KOPT-K1 (cell line): ENCODE results near the gene MED13L.

Experiments
- H3K27ac ChIP-seq: fragments of 200-600 bp; sonication (generic); 2 replicates; pipeline ENCODE4 v1.5.1; 2016; ENCODE audit warnings: antibody characterized with exemption, mild to moderate bottlenecking, low read depth, low read length; ENCODE audit not compliant: poor library complexity, severe bottlenecking
- H3K36me3 ChIP-seq: fragments of 200-600 bp; sonication (generic); 2 replicates; pipeline ENCODE4 v1.5.1; 2017; ENCODE audit warnings: antibody characterized with exemption, mild to moderate bottlenecking, low read length, moderate library complexity; ENCODE audit not compliant: insufficient read depth
- H3K9me3 ChIP-seq: fragments of 200-600 bp; sonication (generic); 2 replicates; pipeline ENCODE4 v1.5.1; 2017; ENCODE audit warnings: antibody characterized with exemption, low read length, mild to moderate bottlenecking; ENCODE audit not compliant: insufficient read depth, poor library complexity, severe bottlenecking

MED13L gene

DNA sequence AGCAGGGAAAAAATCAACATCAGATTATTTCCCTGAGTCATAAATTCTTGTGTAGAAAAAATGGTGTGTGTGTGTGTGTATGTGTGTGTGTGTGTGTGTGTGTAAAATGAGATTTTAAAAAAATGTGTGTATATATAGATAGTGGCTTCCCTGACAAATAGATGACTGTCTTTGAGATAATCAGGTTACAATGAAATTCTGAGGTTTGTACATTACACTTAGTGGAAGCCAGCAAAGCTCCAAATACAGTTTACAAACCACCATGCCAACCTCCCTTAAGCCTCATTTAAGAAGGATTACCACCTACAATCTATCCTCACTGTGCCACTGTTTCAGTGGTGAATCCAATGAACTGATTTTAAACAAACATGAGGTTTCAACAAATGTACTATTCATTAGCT, 93.8 kb downstream of the MED13L start:
- Histone ChIP-seq H3K36me3 (no peaks in the 10 kb centered on the region), H3K9me3 (no peaks in the 10 kb centered on the region), H3K27ac (no peak overlapping the region)

GRCh38 chr12:116182359-116183063, 95.0 kb downstream of the MED13L start:
- H3K36me3 ChIP-seq, result no peaks in the 10 kb centered on the region
- H3K27ac ChIP-seq, result no peak overlapping the region
- no peaks in the 10 kb centered on the region for H3K9me3 ChIP-seq

DNA sequence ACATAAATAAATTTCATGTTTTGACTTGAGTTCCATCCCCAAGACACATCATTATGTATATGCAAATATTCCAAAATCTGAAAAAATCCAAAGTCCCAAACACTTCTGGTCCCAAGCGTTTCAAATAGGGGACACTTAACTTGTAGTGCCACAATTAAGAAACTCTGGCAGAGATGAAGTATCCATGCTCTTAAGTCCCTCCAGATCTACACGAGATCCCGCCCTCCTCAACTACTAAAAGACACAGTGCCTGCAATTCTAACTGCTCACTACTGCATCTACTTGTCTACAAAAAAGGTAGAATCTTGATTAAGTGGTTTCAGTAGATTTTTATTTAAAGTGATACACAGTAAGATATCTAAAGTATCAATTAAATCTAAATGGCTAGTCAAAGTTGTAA, 97.0 kb downstream of the MED13L start:
- Histone ChIP-seq H3K27ac (no peak overlapping the region), H3K36me3 (no peaks in the 10 kb centered on the region), H3K9me3 (no peaks in the 10 kb centered on the region)

GRCh38 chr12:116179384-116179783, 98.1 kb downstream of the MED13L start:
- Histone ChIP-seq H3K27ac (no peak overlapping the region), H3K9me3 (no peaks in the 10 kb centered on the region), H3K36me3 (no peaks in the 10 kb centered on the region)

DNA sequence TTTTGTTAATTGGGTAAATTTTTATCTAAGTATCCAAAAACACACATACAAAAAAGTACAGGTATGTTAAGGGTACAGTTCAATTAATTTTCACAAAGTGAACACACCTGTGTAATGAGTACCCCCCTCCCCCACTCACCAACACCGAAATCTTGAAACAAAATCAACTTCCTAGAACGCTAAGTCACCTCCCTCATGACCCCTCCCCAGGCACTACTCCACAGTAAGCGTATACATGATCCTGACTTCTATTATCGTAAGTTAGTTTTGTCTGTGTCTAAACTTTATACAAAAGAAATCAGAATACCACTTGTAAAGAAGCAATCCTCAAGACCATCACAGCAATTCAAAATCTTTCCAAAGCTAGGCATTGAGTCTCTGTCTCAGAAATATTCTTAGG, 100.5 kb downstream of the MED13L start:
- H3K36me3 ChIP-seq, result no peaks in the 10 kb centered on the region
- no peaks in the 10 kb centered on the region for H3K9me3 ChIP-seq
- no peak overlapping the region for H3K27ac ChIP-seq

- Histone ChIP-seq H3K36me3 (no peaks in the 10 kb centered on the region), H3K9me3 (no peaks in the 10 kb centered on the region), H3K27ac (no peak overlapping the region)
Measured at GRCh38 chr12:116174904-116175303, 102.6 kb downstream of the MED13L start.

DNA sequence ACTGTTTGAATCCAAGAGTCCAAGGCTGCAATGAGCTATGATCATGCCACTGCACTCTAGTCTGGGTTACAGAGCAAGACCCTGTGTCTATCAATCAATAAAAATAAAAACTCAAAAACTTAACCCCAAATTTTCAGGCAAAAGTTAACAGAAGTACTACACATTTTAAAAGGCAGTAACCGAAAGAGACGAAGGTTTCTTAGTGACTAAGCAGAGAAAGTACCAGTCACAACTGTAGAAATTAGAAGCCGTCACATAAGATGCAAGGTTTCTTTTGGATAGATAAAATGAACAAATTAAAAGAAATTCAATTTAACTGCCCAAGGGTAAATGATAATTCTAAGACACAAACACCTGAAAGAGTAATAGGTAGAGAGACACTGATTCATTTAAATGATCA, 103.5 kb downstream of the MED13L start:
- no peaks in the 10 kb centered on the region for H3K36me3 ChIP-seq
- no peak overlapping the region for H3K27ac ChIP-seq
- no peaks in the 10 kb centered on the region for H3K9me3 ChIP-seq

DNA sequence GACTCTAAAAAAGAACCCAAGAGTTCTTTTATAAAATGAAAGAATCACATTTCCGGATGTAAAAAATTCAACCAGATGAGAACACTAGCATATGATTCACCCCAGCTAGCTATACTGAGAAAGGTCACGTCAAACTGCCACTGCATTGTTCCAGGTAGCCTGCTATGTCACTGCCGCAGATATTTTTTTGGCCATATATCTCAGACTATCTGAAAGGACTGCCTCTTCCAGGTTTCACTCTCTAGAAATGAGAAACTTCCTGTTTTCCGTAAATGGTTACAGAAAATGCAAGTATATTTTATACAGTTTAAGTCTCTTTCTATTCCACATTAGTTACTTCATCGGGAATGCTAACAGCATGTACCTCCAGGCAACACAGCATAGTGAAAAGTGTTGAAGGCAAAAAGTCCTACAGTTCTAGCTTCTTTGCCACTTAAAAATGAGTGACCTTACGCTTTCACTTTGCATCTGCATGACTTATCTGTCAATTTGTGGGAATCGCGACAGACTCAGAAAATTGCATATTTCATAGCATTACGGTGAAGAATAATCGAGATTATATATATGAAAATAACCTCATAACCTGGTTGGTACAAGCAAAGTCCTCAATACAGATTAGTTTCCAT, 105.2 kb downstream of the MED13L start:
- H3K27ac ChIP-seq, result no peak overlapping the region
- no peaks in the 10 kb centered on the region for H3K36me3 ChIP-seq
- no peaks in the 10 kb centered on the region for H3K9me3 ChIP-seq

DNA sequence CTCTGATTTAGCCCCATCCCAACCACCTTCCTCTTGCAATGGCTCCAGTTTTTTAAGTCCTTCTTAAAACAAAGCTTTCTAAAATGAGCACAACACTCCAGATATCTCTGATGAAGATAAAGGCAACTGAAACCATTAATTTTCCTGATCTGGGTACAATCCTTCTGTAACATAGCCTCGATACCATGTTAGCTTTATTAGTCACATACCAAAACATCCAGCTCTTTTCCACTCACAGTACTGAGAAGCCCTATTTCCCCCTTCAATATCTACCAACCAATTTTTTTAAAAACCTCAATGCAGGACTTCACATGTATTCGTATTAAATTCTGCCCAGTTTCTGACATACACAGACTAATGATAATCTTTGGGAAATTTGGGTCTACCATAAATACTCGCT, 105.9 kb downstream of the MED13L start:
- H3K36me3 ChIP-seq, result no peaks in the 10 kb centered on the region
- no peaks in the 10 kb centered on the region for H3K9me3 ChIP-seq
- no peak overlapping the region for H3K27ac ChIP-seq

- no peaks in the 10 kb centered on the region for H3K9me3 ChIP-seq
- H3K36me3 ChIP-seq, result no peaks in the 10 kb centered on the region
- H3K27ac ChIP-seq, result no peak overlapping the region
Measured at GRCh38 chr12:116169071-116169470, 108.4 kb downstream of the MED13L start.

GRCh38 chr12:116166306-116166705, 111.2 kb downstream of the MED13L start:
- H3K36me3 ChIP-seq, result no peaks in the 10 kb centered on the region
- no peaks in the 10 kb centered on the region for H3K9me3 ChIP-seq

DNA sequence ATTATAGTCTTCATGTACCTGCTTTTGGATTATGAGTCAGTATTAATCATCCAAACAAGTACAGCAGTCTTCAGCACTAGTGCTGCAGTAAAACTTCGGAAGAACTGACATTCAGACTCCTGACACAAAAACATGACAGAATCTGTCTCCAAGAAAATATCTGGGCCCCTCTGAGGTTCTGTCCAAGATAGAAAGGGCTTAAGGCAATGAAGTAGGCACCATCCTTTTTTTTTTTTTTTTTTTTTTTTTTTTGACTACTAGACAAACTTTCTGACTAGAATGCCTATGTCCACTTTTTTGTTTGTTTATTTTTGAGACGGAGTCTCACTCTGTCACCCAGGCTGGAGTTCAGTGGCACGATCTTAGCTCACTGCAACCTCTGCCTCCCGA, 112.5 kb downstream of the MED13L start:
- Histone ChIP-seq H3K9me3 (no peaks in the 10 kb centered on the region), H3K36me3 (no peaks in the 10 kb centered on the region), H3K27ac (no peak overlapping the region)

More at GRCh38 chr12:116166306-116166705, 111.2 kb downstream of the MED13L start:
- no peak overlapping the region for H3K27ac ChIP-seq

DNA sequence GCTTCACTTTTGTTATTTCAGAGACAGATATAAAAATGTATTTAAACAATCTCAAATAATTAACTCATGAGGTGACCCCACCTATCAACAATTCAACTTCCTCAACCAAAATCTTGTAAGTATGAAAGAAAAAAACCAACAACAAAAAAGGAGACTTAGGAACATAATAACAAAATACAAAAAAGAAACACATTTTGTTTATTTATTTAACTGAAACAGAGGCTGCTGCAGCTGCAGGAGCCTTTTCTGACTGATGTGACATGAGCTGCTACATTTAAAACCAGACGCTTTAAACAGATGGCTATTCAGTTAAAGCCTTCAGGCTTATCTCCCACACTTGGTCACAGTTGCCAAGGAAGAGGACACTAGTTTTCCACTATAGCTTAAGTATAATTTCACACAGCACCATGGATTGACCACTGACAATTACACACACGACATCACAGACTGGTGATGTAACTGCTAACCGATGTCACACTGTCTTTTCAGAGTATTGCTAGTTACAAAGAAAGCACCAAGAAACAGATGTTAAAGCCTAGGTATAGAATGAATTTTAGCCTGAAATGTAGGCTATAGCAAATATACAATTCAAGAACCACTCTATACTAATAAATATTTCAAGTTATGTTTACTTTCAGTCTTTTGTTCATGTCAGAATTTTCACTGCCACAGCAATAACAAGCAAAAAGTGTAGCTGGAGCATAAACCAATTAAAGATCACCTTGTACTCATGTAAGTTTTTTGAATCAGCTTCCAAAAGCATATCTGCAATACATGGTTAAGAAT, 113.0 kb downstream of the MED13L start:
- H3K36me3 ChIP-seq, result no peaks in the 10 kb centered on the region
- H3K27ac ChIP-seq, result no peak overlapping the region
- no peaks in the 10 kb centered on the region for H3K9me3 ChIP-seq

DNA sequence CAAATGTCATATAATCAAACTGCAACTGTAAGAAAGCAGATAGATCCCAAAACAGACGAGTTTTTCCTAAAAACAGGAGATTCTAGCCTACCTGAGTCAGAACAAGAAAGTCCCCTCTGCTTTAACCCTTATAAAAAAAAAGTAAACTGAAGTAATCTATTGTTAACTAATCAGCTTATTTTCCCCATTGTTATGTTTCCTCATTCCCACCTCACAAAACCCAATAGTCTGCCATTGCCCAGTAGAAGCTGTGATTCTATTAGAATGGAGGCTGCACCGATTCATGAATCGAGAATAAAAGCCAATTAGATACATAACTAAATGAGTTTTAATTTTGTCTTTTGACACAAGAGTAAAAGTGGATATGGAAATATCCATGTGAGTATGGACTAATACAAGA, 115.4 kb downstream of the MED13L start:
- no peak overlapping the region for H3K27ac ChIP-seq
- no peaks in the 10 kb centered on the region for H3K36me3 ChIP-seq

GRCh38 chr12:116161588-116161987, 115.9 kb downstream of the MED13L start:
- H3K27ac ChIP-seq, result no peak overlapping the region
- H3K36me3 ChIP-seq, result no peaks in the 10 kb centered on the region
- no peaks in the 10 kb centered on the region for H3K9me3 ChIP-seq

More for the DNA sequence above, 115.4 kb downstream of the MED13L start:
- no peaks in the 10 kb centered on the region for H3K9me3 ChIP-seq
